ENCODE measurements around the gene KRT79. TPM values are rescaled to one million over a fixed set of nuclear protein-coding genes. Genes with fewer than 3 reads are reported as not detected.

KRT79 gene
- total and polyA plus RNA-seq, 12 donors, result 0.30 TPM; not detected in 11

DNA sequence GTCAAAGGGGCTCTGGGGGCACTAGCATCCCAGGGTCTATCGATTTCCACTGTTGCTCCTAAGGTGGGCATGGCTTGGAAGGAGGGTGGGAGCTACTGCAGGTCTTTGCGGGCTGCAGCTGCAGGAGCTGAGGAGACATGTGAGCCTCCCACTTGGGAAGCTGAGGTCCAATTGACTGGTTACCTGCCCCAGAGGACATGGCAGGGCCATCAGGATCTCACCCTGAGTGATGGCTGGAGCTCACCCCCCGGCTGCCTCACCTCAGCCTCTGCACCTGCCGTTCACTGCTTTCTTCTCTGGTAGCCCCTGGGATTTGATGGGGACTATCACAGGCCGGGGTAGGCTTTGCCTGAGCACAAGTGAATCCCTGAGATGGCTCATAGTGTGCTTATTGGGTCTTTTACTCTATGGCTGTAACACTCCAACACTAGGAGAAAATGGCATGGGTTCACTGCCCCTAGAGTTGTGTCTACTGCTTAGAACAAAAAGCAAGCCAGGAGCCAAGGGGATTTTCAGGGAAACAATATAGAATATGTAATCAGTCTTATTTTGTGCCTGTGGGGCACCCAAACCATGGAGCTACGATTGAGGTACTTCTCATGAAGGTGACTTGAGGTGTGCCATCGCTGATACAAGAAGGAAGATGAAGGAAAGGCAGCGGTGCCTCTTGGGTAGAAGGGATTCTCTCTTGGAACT, 17.0 kb downstream of the KRT79 start:
- DNase-seq (no peak), ATAC-seq (no peak)
- H3K27me3 ChIP-seq, result peaks cover 0 to 47% (median 25%) of the 10 kb centered on the region in 7 donors
- no peaks in the 10 kb centered on the region for H3K9me3 ChIP-seq
- no peak overlapping the region for H3K4me3 ChIP-seq
- 90% methylated on average over 8 of the region's 8 CpGs for WGBS, 2 donors
- TF ChIP-seq, protein P1, sequence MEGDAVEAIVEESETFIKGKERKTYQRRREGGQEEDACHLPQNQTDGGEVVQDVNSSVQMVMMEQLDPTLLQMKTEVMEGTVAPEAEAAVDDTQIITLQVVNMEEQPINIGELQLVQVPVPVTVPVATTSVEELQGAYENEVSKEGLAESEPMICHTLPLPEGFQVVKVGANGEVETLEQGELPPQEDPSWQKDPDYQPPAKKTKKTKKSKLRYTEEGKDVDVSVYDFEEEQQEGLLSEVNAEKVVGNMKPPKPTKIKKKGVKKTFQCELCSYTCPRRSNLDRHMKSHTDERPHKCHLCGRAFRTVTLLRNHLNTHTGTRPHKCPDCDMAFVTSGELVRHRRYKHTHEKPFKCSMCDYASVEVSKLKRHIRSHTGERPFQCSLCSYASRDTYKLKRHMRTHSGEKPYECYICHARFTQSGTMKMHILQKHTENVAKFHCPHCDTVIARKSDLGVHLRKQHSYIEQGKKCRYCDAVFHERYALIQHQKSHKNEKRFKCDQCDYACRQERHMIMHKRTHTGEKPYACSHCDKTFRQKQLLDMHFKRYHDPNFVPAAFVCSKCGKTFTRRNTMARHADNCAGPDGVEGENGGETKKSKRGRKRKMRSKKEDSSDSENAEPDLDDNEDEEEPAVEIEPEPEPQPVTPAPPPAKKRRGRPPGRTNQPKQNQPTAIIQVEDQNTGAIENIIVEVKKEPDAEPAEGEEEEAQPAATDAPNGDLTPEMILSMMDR (IDR thresholded peaks at IDR 0.05), result no peak
- H3K36me3 ChIP-seq, result no peaks in the 10 kb centered on the region
- intact Hi-C loops (cut with DNase I), result no loop called here
- no peak overlapping the region for H3K27ac ChIP-seq
- peaks cover 0 to 6% (median 0%) of the 10 kb centered on the region in 9 donors for H3K4me1 ChIP-seq

DNA sequence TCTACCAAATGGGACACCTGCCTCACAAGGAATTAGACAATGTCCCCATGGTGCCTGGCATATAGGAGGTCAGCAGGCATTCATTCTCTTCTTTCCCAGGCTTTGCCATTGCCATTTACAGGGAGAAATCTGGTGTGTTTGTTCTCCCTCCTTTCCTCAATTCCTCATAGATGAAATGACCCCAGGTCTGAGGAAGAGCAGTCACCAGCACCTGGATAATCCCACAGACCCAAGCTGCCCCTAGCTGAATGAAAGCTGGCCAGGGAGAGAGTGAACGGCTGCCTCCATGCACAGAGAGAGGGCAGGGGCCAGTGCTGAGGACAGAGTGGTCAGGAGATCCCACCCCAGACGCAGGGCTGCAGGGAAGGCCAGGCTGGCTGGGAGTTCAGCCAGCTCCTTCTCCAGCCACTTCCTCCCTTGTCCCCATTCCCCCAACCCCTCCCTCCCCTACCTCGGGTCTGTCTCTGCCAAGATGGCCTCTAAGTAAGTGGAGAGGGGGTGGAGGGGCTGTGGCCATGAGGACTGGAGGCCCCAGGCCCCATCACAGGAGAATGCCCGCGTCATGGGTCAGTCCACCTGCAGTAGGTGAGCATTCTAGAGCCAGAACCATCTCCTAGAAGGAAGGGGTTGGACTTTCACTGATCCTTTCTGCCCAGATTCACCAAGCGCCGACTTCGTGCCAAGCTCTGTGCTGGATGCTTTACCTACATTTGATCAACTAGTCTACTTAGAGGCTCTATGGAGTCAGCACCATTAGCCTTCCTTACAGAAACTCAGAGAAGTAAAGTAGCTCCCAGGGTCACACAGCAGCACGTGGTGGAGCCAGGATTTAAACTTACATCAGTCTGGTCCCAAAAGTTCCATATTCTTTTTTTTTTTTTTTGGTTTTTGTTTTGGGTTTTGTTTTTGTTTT, 18.2 kb downstream of the KRT79 start:
- TF ChIP-seq, protein P1 (IDR thresholded peaks at IDR 0.05), result no peak
- intact Hi-C loops (cut with DNase I), result no loop called here
- peaks cover 0 to 42% (median 23%) of the 10 kb centered on the region in 7 donors for H3K27me3 ChIP-seq
- H3K9me3 ChIP-seq, result no peaks in the 10 kb centered on the region
- H3K36me3 ChIP-seq, result no peaks in the 10 kb centered on the region
- ATAC-seq, result no peak
- no peak overlapping the region for H3K27ac ChIP-seq
- DNase-seq, result no peak
- no peak overlapping the region for H3K4me3 ChIP-seq
- 72% methylated on average over 9 of the region's 9 CpGs for WGBS, 2 donors
- H3K4me1 ChIP-seq, result peaks cover 0 to 6% (median 0%) of the 10 kb centered on the region in 9 donors

DNA sequence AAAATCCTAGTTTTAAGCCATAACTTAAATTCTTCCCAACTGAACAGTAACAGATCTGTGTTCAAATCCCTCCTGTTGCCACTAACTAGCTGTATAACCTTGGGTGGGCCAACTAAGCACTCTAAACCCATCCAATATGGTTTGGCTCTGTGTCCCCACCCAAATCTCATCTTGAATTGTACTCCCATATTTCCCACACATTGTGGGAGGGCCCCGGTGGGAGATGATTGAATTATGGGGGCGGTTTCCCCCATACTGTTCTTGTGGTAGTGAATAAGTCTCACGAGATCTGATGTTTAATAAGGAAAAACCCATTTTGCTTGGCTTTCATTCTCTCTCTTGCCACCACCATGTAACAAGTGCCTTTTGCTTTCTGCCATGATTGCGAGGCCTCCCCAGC, 18.9 kb downstream of the KRT79 start:
- ATAC-seq, result no peak
- intact Hi-C loops (cut with DNase I), result no loop called here
- no peak overlapping the region for H3K4me3 ChIP-seq
- 85 to 97% methylated on average over 4 of the region's 4 CpGs for WGBS, 2 donors
- H3K27me3 ChIP-seq, result peaks cover 0 to 46% (median 23%) of the 10 kb centered on the region in 7 donors
- no peak overlapping the region for H3K27ac ChIP-seq
- TF ChIP-seq, protein P1 (IDR thresholded peaks at IDR 0.05), result no peak
- no peak for DNase-seq
- no peaks in the 10 kb centered on the region for H3K9me3 ChIP-seq
- peaks cover 0 to 6% (median 0%) of the 10 kb centered on the region in 9 donors for H3K4me1 ChIP-seq
- no peaks in the 10 kb centered on the region for H3K36me3 ChIP-seq

DNA sequence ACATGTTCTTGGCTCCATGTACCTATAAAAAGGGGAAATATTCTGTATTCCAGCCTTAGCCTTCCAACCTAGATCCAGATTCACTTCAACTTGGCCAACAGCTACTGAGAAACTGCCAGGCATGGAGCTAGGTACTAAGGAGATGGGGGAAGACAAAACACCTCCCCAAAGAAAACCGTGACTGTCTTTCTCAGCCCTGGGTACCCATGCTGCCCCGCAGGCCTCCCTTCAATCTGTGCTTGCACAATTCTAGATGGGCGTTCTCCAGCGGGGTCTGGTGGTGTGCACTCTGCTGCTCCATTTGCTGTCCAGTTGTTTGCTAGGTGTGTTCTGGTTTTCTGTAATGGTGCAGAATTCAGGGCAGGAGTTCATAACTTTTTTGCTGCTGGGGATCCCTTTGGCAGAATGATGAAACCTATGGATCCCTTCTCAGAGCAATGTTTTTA, 19.4 kb downstream of the KRT79 start:
- Histone ChIP-seq H3K4me1 (peaks cover 0 to 6% (median 0%) of the 10 kb centered on the region in 9 donors), H3K36me3 (no peaks in the 10 kb centered on the region), H3K27me3 (peaks cover 0 to 46% (median 23%) of the 10 kb centered on the region in 7 donors), H3K27ac (no peak overlapping the region), H3K4me3 (no peak overlapping the region), H3K9me3 (no peaks in the 10 kb centered on the region)
- DNase-seq (no peak), ATAC-seq (no peak)
- intact Hi-C loops (cut with DNase I), result no loop called here
- 79% methylated on average over 4 of the region's 4 CpGs for WGBS, 2 donors
- TF ChIP-seq, protein P1 (IDR thresholded peaks at IDR 0.05), result no peak
